Liver (tissue), 9 donors: Measurements from ENCODE around the gene CERT1. TPM values are rescaled to one million over a fixed set of nuclear protein-coding genes. Genes with fewer than 3 reads are reported as not detected.
"Not testable (repeated sequence)": the region's sequence is repeated elsewhere in the genome, so short reads cannot be mapped to it uniquely, and the experiment has no call there.

Experiments used
- DNase-seq: peaks from one replicate; pipeline ENCODE4 v3.0.0-alpha.2; 2017; ENCODE audit warnings: low spot score
- H3K27ac ChIP-seq, 2 donors: one replicate each; pipeline ENCODE4 v1.7.0; 2013; ENCODE audit warnings: inconsistent platforms in 2 of 2, low read length in 2 of 2, control low read depth in 1 of 2, low read depth in 1 of 2, mild to moderate bottlenecking in 1 of 2
- H3K27me3 ChIP-seq, 4 donors: one replicate each; pipeline versions ENCODE4 v1.6.1 to v1.7.0; 2013; ENCODE audit warnings: low read length in 3 of 4, inconsistent platforms in 1 of 4, mild to moderate bottlenecking in 1 of 4, moderate library complexity in 1 of 4; ENCODE audit not compliant: control insufficient read depth in 4 of 4, insufficient read depth in 4 of 4
- H3K36me3 ChIP-seq, 4 donors: one replicate each; pipeline versions ENCODE4 v1.6.1 to v1.7.0; 2013; ENCODE audit warnings: low read length in 3 of 4, mild to moderate bottlenecking in 3 of 4, low read depth in 1 of 4, moderate library complexity in 1 of 4; ENCODE audit not compliant: control insufficient read depth in 4 of 4, insufficient read depth in 3 of 4
- H3K4me1 ChIP-seq, 4 donors: one replicate each; pipeline versions ENCODE4 v1.6.1 to v1.7.0; 2013; ENCODE audit warnings: low read length in 3 of 4, mild to moderate bottlenecking in 3 of 4, moderate library complexity in 1 of 4; ENCODE audit not compliant: control insufficient read depth in 4 of 4, insufficient read depth in 4 of 4
- H3K4me3 ChIP-seq, 3 donors: one replicate each; pipeline versions ENCODE4 v1.6.1 to v1.7.0; 2013; ENCODE audit warnings: low read length in 3 of 3, control low read depth in 1 of 3, low read depth in 1 of 3, mild to moderate bottlenecking in 1 of 3
- H3K9ac ChIP-seq, 2 donors: one replicate each; pipeline ENCODE4 v1.7.0; 2013; ENCODE audit warnings: low read length in 2 of 2, mild to moderate bottlenecking in 2 of 2, moderate library complexity in 2 of 2, control low read depth in 1 of 2, low read depth in 1 of 2
- H3K9me3 ChIP-seq, 4 donors: one replicate each; pipeline versions ENCODE4 v1.6.1 to v1.7.0; 2013; ENCODE audit warnings: low read length in 3 of 4; ENCODE audit not compliant: control insufficient read depth in 4 of 4
- EGR1 ChIP-seq, 2 donors: IDR thresholded peaks; 2 replicates each; pipeline ENCODE4 v1.6.1; 2016 to 2018; ENCODE audit warnings: antibody characterized with exemption in 2 of 2, low read depth in 2 of 2
- FOXA1 ChIP-seq: IDR thresholded peaks from 2 replicates; pipeline ENCODE4 v1.6.1; 2016; ENCODE audit warnings: antibody characterized with exemption
- FOXA2 ChIP-seq: IDR thresholded peaks from 2 replicates; pipeline ENCODE4 v1.6.1; 2016; ENCODE audit warnings: antibody characterized with exemption
- GABPA ChIP-seq, 2 donors: IDR thresholded peaks in 1 of 2; conservative IDR thresholded peaks in 1 of 2; 2 replicates each; pipeline ENCODE4 v1.6.1; 2016; ENCODE audit warnings: antibody characterized with exemption in 2 of 2, mild to moderate bottlenecking in 1 of 2, moderate library complexity in 1 of 2
- HNF4A ChIP-seq, 2 donors: conservative IDR thresholded peaks; 2 replicates each; pipeline ENCODE4 v1.6.1; 2016; ENCODE audit warnings: antibody characterized with exemption in 2 of 2, mild to moderate bottlenecking in 2 of 2
- HNF4G ChIP-seq: IDR thresholded peaks from 2 replicates; pipeline ENCODE4 v1.6.1; 2016; ENCODE audit warnings: antibody characterized with exemption
- JUND ChIP-seq, 2 donors: IDR thresholded peaks; 2 replicates each; pipeline ENCODE4 v1.6.1; 2016; ENCODE audit warnings: antibody characterized with exemption in 2 of 2
- NR2F2 ChIP-seq: IDR thresholded peaks from 2 replicates; pipeline ENCODE4 v1.6.1; 2016; ENCODE audit warnings: antibody characterized with exemption
- RAD21 ChIP-seq, 2 donors: IDR thresholded peaks; 2 replicates each; pipeline ENCODE4 v1.6.1; 2016; ENCODE audit warnings: antibody characterized with exemption in 2 of 2, mild to moderate bottlenecking in 2 of 2
- RXRA ChIP-seq, 2 donors: IDR thresholded peaks; 2 replicates each; pipeline ENCODE4 v1.6.1; 2017 to 2018; ENCODE audit warnings: antibody characterized with exemption in 2 of 2, mild to moderate bottlenecking in 1 of 2
- SP1 ChIP-seq: IDR thresholded peaks from 2 replicates; pipeline ENCODE4 v1.6.1; 2018; ENCODE audit warnings: antibody characterized with exemption, mild to moderate bottlenecking
- TAF1 ChIP-seq: conservative IDR thresholded peaks from 2 replicates; pipeline ENCODE4 v1.6.1; 2016; ENCODE audit warnings: antibody characterized with exemption, mild to moderate bottlenecking
- YY1 ChIP-seq: IDR thresholded peaks from 2 replicates; pipeline ENCODE4 v1.6.1; 2016; ENCODE audit warnings: antibody characterized with exemption, mild to moderate bottlenecking
- WGBS: extraction: QIAGEN DNeasy Blood & Tissue Kit; methylation state at CpG from one replicate; pipeline ENCODE4 v1.1.7; 2013; 5-methylcytosine and 5-hydroxymethylcytosine counted together
- polyA plus RNA-seq, 2 donors: library from polyadenylated mRNA; stranded (reverse) in 1 of 2; unstranded in 1 of 2; fragments of 200-250 nt in 1 of 2; fragments of >200 nt in 1 of 2; fragmentation: Nextera tagmentation in 1 of 2; extraction: Ambion mirVana in 1 of 2; gene quantifications; one replicate each; pipeline versions ENCODE4 v1.2.1 to v1.2.3, GENCODE V29; 2013 to 2015
- total RNA-seq, 2 donors: library from RNA; depleted of rRNA; stranded (reverse); fragments of >200 nt; gene quantifications; one replicate each; pipeline ENCODE4 v1.2.3, GENCODE V29; 2014
- TF ChIP-seq, protein P1 (sequence below): fragments of 150-350 bp; IDR thresholded peaks from 2 replicates; pipeline ENCODE4 v1.5.1; 2017; ENCODE audit warnings: improper control_type of control experiment, low read depth, low read length; ENCODE audit not compliant: missing input control
- TF ChIP-seq, protein P2 (sequence below): IDR thresholded peaks from 2 replicates; pipeline ENCODE4 v1.6.1; 2016; ENCODE audit warnings: antibody characterized with exemption
- TF ChIP-seq, protein P3 (sequence below): IDR thresholded peaks from 2 replicates; pipeline ENCODE4 v1.6.1; 2016; ENCODE audit warnings: antibody characterized with exemption, mild to moderate bottlenecking
- TF ChIP-seq, protein P4 (sequence below): IDR thresholded peaks from 2 replicates; pipeline ENCODE4 v1.6.1; 2016; ENCODE audit warnings: antibody characterized with exemption
- TF ChIP-seq, protein P5 (sequence below): IDR thresholded peaks from 2 replicates; pipeline ENCODE4 v1.6.1; 2016; ENCODE audit warnings: antibody characterized with exemption
- donor health status: healthy.
- donor health status: healthy.
- donor health status: healthy.
- donor health status: healthy.
- donor health status: healthy.

Gene CERT1
- total and polyA plus RNA-seq, 4 donors: 11.4 to 25.1 (median 16.8) TPM

DNA sequence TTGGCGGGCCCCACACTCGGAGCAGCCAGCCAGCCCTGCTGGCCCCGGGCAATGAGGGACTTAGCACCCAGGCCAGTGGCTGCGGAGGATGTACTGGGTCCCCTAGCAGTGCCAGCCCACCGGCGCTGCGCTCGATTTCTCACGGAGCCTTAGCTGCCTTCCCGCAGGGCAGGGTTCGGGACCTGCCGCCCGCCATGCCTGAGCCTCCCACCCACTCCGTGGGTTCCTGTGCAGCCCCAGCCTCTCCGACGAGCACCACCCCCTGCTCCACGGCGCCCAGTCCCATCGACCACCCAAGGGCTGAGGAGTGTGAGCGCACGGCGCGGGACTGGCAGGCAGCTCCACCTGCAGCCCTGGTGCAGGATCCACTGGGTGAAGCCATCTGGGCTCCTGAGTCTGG is 177.7 kb downstream of the CERT1 start:
- 97% methylated on average over 22 of the region's 23 CpGs for WGBS
- H3K9ac ChIP-seq, DNase-seq, H3K36me3 ChIP-seq, H3K27ac ChIP-seq, H3K27me3 ChIP-seq, H3K4me3 ChIP-seq, H3K9me3 ChIP-seq: not testable (repeated sequence)
- peaks cover 0 to 35% (median 21%) of the 10 kb centered on the region in 4 donors for H3K4me1 ChIP-seq

DNA sequence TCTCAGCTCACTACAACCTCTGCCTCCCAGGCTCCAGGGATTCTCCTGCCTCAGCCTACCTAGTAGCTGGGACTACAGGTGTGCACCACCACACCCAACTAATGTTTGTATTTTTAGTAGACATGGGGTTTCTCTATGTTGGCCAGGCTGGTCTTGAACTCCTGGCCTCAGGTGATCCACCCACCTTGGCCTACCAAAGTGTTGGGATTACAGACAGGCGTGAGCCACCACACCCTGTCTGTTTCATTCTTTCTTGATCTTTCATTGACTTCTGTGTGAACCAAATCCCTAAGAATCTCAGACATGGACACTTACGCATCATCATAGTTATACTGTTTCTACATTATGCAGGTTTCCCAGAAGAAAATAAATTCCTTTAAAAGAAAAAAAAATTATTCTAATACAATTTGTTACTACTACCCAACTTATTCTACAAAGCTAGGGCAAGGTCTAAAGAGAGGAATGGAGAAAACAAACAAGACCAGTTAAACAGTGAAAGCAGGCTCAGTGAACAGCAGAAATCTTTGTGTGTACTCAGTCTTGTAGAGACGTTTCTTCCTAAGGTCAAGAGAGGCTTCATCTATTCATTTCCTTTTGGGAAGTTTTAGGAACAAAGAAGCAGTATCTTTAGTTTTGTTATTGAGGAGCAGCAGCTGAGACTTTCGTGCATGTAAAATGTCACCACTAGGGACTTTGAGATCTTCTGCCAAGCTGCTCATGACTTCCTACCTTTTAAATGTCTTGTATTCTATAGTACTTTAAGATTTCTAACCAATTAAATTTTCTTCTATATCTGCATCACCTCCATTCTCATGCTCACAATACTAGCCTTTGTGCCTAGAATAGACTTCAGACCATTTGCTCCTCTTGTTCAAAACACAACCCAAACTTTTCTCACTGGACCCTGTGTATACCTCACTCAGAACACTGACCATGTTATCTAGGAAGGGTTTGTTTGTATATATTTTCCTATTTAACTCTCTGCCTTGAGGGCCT is 180.0 kb downstream of the CERT1 start:
- no peaks in the 10 kb centered on the region for H3K36me3 ChIP-seq
- no peak overlapping the region for H3K4me3 ChIP-seq
- 57% methylated on average over 4 of the region's 4 CpGs for WGBS
- H3K4me1 ChIP-seq: peaks cover 0 to 23% (median 13%) of the 10 kb centered on the region in 4 donors
- H3K9me3 ChIP-seq: no peaks in the 10 kb centered on the region
- TF ChIP-seq, protein P1, sequence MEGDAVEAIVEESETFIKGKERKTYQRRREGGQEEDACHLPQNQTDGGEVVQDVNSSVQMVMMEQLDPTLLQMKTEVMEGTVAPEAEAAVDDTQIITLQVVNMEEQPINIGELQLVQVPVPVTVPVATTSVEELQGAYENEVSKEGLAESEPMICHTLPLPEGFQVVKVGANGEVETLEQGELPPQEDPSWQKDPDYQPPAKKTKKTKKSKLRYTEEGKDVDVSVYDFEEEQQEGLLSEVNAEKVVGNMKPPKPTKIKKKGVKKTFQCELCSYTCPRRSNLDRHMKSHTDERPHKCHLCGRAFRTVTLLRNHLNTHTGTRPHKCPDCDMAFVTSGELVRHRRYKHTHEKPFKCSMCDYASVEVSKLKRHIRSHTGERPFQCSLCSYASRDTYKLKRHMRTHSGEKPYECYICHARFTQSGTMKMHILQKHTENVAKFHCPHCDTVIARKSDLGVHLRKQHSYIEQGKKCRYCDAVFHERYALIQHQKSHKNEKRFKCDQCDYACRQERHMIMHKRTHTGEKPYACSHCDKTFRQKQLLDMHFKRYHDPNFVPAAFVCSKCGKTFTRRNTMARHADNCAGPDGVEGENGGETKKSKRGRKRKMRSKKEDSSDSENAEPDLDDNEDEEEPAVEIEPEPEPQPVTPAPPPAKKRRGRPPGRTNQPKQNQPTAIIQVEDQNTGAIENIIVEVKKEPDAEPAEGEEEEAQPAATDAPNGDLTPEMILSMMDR: peak; percentile 12
- TF ChIP-seq RAD21 (IDR thresholded peaks at IDR 0.05) (peak; percentile 11 to 19), FOXA1 (no peak), HNF4A (conservative IDR thresholded peaks at IDR 0.05) (peak; percentile 63 to 77), HNF4G (no peak), RXRA (IDR thresholded peaks at IDR 0.05) (peak in 1 of 2 donors; percentile 14), GABPA (IDR thresholded peaks at IDR 0.05 in 1 of 2, conservative IDR thresholded peaks at IDR 0.05 in 1 of 2) (no peak), TAF1 (no peak), EGR1 (IDR thresholded peaks at IDR 0.05; ENCODE audit: low read depth in 2 of 2) (no peak), NR2F2 (no peak), YY1 (no peak), FOXA2 (peak; percentile 12), SP1 (peak; percentile 63), JUND (IDR thresholded peaks at IDR 0.05) (no peak)
- TF ChIP-seq, protein P2, sequence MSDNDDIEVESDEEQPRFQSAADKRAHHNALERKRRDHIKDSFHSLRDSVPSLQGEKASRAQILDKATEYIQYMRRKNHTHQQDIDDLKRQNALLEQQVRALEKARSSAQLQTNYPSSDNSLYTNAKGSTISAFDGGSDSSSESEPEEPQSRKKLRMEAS: no peak
- TF ChIP-seq, protein P3, sequence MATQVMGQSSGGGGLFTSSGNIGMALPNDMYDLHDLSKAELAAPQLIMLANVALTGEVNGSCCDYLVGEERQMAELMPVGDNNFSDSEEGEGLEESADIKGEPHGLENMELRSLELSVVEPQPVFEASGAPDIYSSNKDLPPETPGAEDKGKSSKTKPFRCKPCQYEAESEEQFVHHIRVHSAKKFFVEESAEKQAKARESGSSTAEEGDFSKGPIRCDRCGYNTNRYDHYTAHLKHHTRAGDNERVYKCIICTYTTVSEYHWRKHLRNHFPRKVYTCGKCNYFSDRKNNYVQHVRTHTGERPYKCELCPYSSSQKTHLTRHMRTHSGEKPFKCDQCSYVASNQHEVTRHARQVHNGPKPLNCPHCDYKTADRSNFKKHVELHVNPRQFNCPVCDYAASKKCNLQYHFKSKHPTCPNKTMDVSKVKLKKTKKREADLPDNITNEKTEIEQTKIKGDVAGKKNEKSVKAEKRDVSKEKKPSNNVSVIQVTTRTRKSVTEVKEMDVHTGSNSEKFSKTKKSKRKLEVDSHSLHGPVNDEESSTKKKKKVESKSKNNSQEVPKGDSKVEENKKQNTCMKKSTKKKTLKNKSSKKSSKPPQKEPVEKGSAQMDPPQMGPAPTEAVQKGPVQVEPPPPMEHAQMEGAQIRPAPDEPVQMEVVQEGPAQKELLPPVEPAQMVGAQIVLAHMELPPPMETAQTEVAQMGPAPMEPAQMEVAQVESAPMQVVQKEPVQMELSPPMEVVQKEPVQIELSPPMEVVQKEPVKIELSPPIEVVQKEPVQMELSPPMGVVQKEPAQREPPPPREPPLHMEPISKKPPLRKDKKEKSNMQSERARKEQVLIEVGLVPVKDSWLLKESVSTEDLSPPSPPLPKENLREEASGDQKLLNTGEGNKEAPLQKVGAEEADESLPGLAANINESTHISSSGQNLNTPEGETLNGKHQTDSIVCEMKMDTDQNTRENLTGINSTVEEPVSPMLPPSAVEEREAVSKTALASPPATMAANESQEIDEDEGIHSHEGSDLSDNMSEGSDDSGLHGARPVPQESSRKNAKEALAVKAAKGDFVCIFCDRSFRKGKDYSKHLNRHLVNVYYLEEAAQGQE: peak; percentile 58
- TF ChIP-seq, protein P4, sequence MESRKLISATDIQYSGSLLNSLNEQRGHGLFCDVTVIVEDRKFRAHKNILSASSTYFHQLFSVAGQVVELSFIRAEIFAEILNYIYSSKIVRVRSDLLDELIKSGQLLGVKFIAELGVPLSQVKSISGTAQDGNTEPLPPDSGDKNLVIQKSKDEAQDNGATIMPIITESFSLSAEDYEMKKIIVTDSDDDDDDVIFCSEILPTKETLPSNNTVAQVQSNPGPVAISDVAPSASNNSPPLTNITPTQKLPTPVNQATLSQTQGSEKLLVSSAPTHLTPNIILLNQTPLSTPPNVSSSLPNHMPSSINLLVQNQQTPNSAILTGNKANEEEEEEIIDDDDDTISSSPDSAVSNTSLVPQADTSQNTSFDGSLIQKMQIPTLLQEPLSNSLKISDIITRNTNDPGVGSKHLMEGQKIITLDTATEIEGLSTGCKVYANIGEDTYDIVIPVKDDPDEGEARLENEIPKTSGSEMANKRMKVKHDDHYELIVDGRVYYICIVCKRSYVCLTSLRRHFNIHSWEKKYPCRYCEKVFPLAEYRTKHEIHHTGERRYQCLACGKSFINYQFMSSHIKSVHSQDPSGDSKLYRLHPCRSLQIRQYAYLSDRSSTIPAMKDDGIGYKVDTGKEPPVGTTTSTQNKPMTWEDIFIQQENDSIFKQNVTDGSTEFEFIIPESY: no peak
- TF ChIP-seq, protein P5, sequence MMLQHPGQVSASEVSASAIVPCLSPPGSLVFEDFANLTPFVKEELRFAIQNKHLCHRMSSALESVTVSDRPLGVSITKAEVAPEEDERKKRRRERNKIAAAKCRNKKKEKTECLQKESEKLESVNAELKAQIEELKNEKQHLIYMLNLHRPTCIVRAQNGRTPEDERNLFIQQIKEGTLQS: no peak
- H3K27me3 ChIP-seq: no peaks in the 10 kb centered on the region
- H3K27ac ChIP-seq: peak overlapping the region in 1 of 2 donors; percentile 24
- no peak overlapping the region for H3K9ac ChIP-seq
- DNase-seq: no peak
